Activated CD4-positive, alpha-beta memory T cell treated with anti-CD3 and anti-CD28 coated beads, Interleukin-2, amount 10 ng/mL, durations not matched to agents 7 days and 5 days (primary cell): Measurements from ENCODE around the gene ATP10A. TPM values are rescaled to one million over a fixed set of nuclear protein-coding genes. Genes with fewer than 3 reads are reported as not detected.
"Not testable (repeated sequence)": the region's sequence is repeated elsewhere in the genome, so short reads cannot be mapped to it uniquely, and the experiment has no call there.

Experiments used
- CTCF ChIA-PET: fragments of 350-600 bp; sonication (Branson Sonifier 250); formaldehyde crosslinking; loops from one replicate; lab custom pipeline; 2021; ENCODE audit warnings: antibody characterized with exemption, inconsistent platforms; lab: Charles Lee
- POLR2A ChIA-PET: fragments of 350-600 bp; sonication (Branson Sonifier 250); formaldehyde crosslinking; loops from one replicate; lab custom pipeline; 2021; ENCODE audit warnings: antibody characterized with exemption; lab: Charles Lee
- DNase-seq: peaks from one replicate; pipeline ENCODE4 v3.0.0-alpha.2; 2020
- H3K27ac Mint-ChIP-seq: one replicate; pipeline ENCODE4 v1.8.0; 2021; ENCODE audit warnings: mild to moderate bottlenecking, mixed read lengths
- H3K27me3 Mint-ChIP-seq: one replicate; pipeline ENCODE4 v1.8.0; 2021; ENCODE audit warnings: mixed read lengths
- H3K36me3 Mint-ChIP-seq: one replicate; pipeline ENCODE4 v1.8.0; 2021; ENCODE audit warnings: low read depth, mixed read lengths
- H3K4me1 Mint-ChIP-seq: one replicate; pipeline ENCODE4 v1.8.0; 2021; ENCODE audit warnings: mixed read lengths
- H3K4me3 Mint-ChIP-seq: one replicate; pipeline ENCODE4 v1.8.0; 2021; ENCODE audit warnings: mild to moderate bottlenecking, mixed read lengths
- H3K9me3 Mint-ChIP-seq: one replicate; pipeline ENCODE4 v1.8.0; 2021; ENCODE audit warnings: mixed read lengths
- total RNA-seq, 2 experiments: library from RNA; stranded (reverse); gene quantifications; one replicate each; pipeline ENCODE4 v1.2.3, GENCODE V29; 2021

Gene ATP10A
- total RNA-seq, 2 experiments from 2014 or later, result 35.8 to 36.5 TPM

DNA sequence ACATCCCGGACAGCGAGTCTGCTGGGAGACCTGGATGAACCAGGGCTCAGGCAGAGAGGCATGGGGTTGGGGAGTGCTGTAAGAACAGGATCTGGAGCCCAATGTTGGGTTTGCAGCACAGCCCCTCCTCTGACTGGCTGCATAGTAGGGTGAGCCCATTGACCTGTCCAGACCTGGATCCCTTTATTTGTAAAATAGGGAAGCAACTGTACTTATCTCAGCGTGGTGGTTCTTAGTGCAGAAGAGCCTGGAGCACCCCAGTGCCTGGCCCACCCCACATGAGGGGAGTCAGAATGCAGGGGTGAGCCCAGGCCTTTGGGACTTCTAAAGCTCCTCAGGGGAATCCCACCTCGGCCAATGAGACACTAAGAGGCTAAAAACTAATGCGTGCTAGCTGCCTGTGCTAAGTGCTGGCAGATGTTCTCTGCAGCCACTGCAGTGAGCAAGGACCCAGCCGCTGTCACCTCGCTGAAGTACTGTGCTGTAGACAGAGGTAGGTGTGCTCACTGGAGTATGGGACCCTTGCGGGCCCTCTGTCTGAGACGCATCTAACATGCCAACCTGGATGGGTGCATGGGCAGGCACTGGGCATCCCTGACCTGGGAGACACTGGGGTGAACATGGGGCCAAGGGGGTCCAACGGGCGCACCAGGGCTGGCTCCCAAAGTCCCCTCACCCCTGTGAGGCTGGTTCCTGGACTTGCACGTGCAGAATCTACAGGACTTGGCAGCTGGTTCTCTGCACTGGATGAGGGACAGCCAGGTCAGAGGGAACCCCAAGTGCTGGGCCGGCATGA is 95.6 kb downstream of the ATP10A start:
- H3K36me3 Mint-ChIP-seq, result peaks cover 28% of the 10 kb centered on the region
- DNase-seq, result no peak
- no peak overlapping the region for H3K27ac Mint-ChIP-seq
- no peak overlapping the region for H3K4me3 Mint-ChIP-seq
- H3K4me1 Mint-ChIP-seq, result no peaks in the 10 kb centered on the region
- ChIA-PET CTCF (no interaction called here), POLR2A (no interaction called here)
- H3K9me3 Mint-ChIP-seq, result no peaks in the 10 kb centered on the region
- H3K27me3 Mint-ChIP-seq, result no peaks in the 10 kb centered on the region

DNA sequence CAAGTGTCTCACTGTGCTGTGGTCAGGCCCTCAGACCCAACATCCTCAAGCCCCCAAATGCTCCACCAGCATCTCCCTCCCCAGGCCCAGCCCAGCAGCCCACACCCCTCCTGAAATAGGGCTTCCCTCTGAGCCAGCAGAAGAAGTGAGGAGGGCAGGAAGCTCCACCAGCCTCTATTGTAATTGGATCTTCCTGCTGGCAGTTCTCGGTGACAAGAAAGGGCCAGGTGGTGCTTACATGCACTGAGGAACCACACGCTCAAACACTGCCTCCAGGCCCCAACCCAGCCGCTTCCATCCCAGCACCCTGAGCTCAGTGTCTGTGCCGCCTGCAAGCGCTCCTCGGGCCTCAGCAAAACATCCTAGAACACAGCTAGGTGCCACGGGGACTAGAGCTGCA is 96.7 kb downstream of the ATP10A start:
- POLR2A ChIA-PET, result no interaction called here
- CTCF ChIA-PET, result no interaction called here
- Mint-ChIP-seq H3K36me3 (peaks cover 28% of the 10 kb centered on the region), H3K4me1 (no peaks in the 10 kb centered on the region), H3K4me3 (no peak overlapping the region), H3K27ac (no peak overlapping the region), H3K9me3 (no peaks in the 10 kb centered on the region), H3K27me3 (no peaks in the 10 kb centered on the region)
- no peak for DNase-seq

GRCh38 chr15:25764980-25765735 is 98.0 kb downstream of the ATP10A start:
- Mint-ChIP-seq H3K9me3 (no peaks in the 10 kb centered on the region), H3K4me1 (no peaks in the 10 kb centered on the region), H3K27me3 (no peaks in the 10 kb centered on the region), H3K4me3 (no peak overlapping the region), H3K27ac (no peak overlapping the region), H3K36me3 (peaks cover 28% of the 10 kb centered on the region)
- ChIA-PET POLR2A (no interaction called here), CTCF (no interaction called here)
- no peak for DNase-seq

DNA sequence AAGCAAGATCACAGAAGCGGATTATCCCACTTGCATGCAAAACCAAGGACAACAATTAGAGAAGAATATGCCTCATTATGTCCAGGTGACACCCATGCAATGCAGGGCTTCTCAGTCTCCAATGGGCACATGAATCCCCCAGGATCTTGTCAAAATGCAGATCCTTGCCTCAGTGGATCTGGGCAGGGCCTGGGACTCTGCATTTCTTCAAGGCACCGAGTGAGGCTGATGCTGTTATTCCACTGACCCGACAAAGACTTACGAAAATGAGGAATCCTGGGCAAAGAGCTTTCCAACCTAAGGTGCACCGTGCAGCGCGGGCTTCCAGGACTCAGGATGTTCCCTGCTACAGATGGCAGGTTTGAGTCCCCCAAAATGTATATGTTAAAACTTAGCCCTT is 99.2 kb downstream of the ATP10A start:
- CTCF ChIA-PET, result no interaction called here

DNA sequence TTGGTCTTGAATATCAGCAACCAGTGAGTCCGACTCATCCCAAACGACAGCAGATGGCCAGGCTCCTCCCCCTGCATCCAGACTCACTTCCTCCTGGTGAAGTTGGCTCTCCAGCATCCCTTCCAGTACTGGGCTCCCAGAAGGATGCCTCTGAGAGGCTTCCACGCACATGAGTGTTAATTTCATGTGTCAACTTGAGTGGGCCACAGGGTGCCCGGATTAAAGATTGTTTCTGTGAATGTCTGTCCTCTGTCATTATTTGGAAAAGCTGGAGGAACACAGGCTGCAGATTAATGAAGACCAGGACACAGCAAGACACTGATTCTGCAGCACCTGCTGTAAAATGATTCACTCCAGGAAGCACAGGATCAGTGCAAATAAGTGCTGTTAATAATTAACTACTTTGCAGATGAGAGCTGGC is 99.8 kb downstream of the ATP10A start:
- Mint-ChIP-seq H3K4me3 (no peak overlapping the region), H3K27ac (no peak overlapping the region), H3K27me3 (no peaks in the 10 kb centered on the region), H3K9me3 (peaks cover 3% of the 10 kb centered on the region), H3K36me3 (peaks cover 26% of the 10 kb centered on the region), H3K4me1 (no peaks in the 10 kb centered on the region)
- no peak for DNase-seq
- ChIA-PET CTCF (no interaction called here), POLR2A (no interaction called here)

More for the DNA sequence above, 99.2 kb downstream of the ATP10A start:
- Mint-ChIP-seq H3K9me3 (peaks cover under 1% of the 10 kb centered on the region), H3K4me3 (no peak overlapping the region), H3K36me3 (peaks cover 27% of the 10 kb centered on the region), H3K27ac (no peak overlapping the region), H3K27me3 (no peaks in the 10 kb centered on the region), H3K4me1 (no peaks in the 10 kb centered on the region)
- DNase-seq, result no peak
- POLR2A ChIA-PET, result no interaction called here

- Mint-ChIP-seq H3K27me3 (no peaks in the 10 kb centered on the region), H3K36me3 (peaks cover 27% of the 10 kb centered on the region), H3K27ac (no peak overlapping the region), H3K4me1 (no peaks in the 10 kb centered on the region), H3K4me3 (no peak overlapping the region), H3K9me3 (peaks cover 3% of the 10 kb centered on the region)
- CTCF ChIA-PET, result no interaction called here
- POLR2A ChIA-PET, result no interaction called here
- DNase-seq, result no peak
Measured at GRCh38 chr15:25761971-25762662, 101.0 kb downstream of the ATP10A start.

GRCh38 chr15:25759421-25759820 is 103.7 kb downstream of the ATP10A start:
- POLR2A ChIA-PET, result no interaction called here
- DNase-seq, result no peak
- CTCF ChIA-PET, result no interaction called here

GRCh38 chr15:25758612-25759011 is 104.5 kb downstream of the ATP10A start:
- H3K27me3 Mint-ChIP-seq, H3K4me1 Mint-ChIP-seq, H3K4me3 Mint-ChIP-seq, POLR2A ChIA-PET, CTCF ChIA-PET, H3K9me3 Mint-ChIP-seq, H3K27ac Mint-ChIP-seq, DNase-seq: not testable (repeated sequence)
- peaks cover 14% of the 10 kb centered on the region for H3K36me3 Mint-ChIP-seq

More at GRCh38 chr15:25759421-25759820, 103.7 kb downstream of the ATP10A start:
- no peak overlapping the region for H3K27ac Mint-ChIP-seq
- H3K9me3 Mint-ChIP-seq, result peaks cover 3% of the 10 kb centered on the region
- no peaks in the 10 kb centered on the region for H3K4me1 Mint-ChIP-seq
- H3K36me3 Mint-ChIP-seq, result peaks cover 19% of the 10 kb centered on the region
- no peak overlapping the region for H3K4me3 Mint-ChIP-seq
- H3K27me3 Mint-ChIP-seq, result no peaks in the 10 kb centered on the region

GRCh38 chr15:25743548-25744275 is 119.4 kb downstream of the ATP10A start:
- Mint-ChIP-seq H3K36me3 (peaks cover 2% of the 10 kb centered on the region), H3K4me1 (peaks cover 10% of the 10 kb centered on the region), H3K9me3 (no peaks in the 10 kb centered on the region), H3K4me3 (no peak overlapping the region), H3K27me3 (no peaks in the 10 kb centered on the region), H3K27ac (no peak overlapping the region)
- CTCF ChIA-PET, result no interaction called here
- DNase-seq, result no peak
- POLR2A ChIA-PET, result no interaction called here

DNA sequence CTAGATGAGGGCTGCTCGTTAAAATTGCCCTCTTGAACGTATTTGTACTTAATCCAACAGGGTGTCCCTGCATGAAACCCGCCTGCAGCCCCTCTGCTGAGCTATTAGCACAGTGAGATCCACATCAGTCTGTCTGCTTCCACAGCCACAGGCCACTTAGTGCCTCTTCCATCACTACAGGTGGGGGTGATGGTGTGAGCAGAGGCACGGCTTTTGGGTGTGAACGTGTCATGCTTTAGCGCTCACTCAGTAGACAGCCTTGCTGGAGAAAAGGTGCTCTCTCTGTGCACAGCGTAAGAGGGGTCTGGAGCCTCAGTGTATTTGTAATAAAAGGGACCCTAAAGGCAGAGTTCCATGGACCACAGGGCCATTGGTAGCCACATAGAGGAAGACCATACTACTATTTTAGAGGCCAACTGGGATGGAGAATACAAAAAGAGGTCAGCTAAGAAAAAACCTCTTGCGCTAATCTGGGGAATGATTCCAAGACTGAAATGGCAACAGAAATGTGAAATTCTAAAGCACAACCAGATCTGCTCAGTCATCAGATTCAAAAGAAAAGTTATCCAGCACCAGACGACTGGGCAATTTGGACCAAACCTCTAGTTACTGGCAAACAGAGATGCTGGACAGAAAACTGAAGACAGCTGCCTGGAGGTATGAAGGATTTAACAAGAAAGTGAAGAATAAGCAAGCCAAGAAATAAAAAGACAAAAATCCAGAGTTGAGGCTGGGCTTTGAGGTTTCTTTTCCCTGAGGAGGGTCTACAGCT is 120.2 kb downstream of the ATP10A start:
- no peaks in the 10 kb centered on the region for H3K27me3 Mint-ChIP-seq

GRCh38 chr15:25742041-25742730 is 120.9 kb downstream of the ATP10A start:
- ChIA-PET CTCF (no interaction called here), POLR2A (no interaction called here)
- DNase-seq, result no peak
- Mint-ChIP-seq H3K27ac (no peak overlapping the region), H3K4me3 (no peak overlapping the region), H3K9me3 (no peaks in the 10 kb centered on the region), H3K4me1 (peaks cover 10% of the 10 kb centered on the region), H3K27me3 (no peaks in the 10 kb centered on the region), H3K36me3 (peaks cover 2% of the 10 kb centered on the region)

More for the DNA sequence above, 120.2 kb downstream of the ATP10A start:
- Mint-ChIP-seq H3K36me3 (peaks cover 2% of the 10 kb centered on the region), H3K9me3 (no peaks in the 10 kb centered on the region), H3K4me1 (peaks cover 10% of the 10 kb centered on the region), H3K27ac (no peak overlapping the region), H3K4me3 (no peak overlapping the region)
- POLR2A ChIA-PET, result no interaction called here
- CTCF ChIA-PET, result no interaction called here
- DNase-seq, result no peak

DNA sequence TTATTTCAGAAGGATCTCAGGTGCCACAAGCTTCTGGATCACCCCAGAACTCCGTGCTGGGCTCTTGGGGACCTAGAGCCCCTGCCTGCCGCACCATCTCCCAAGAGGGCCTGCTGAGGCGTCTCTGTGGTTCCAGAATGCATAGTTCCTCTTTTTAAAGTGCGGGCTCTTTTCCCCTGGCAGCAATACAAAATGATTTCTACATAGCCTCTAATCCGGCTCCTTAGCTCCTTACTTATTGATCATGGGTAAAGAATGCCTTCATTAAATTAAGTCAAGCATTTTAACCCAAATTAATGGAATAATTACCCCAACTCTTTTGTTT is 121.9 kb downstream of the ATP10A start:
- no peaks in the 10 kb centered on the region for H3K9me3 Mint-ChIP-seq
- peaks cover 2% of the 10 kb centered on the region for H3K36me3 Mint-ChIP-seq
- CTCF ChIA-PET, result no interaction called here
- POLR2A ChIA-PET, result no interaction called here
- no peak overlapping the region for H3K27ac Mint-ChIP-seq
- DNase-seq, result no peak
- no peaks in the 10 kb centered on the region for H3K27me3 Mint-ChIP-seq
- H3K4me3 Mint-ChIP-seq, result no peak overlapping the region
- H3K4me1 Mint-ChIP-seq, result peaks cover 10% of the 10 kb centered on the region
